Measurements from ENCODE around the gene IGF2BP1.
"Not testable (repeated sequence)": the region's sequence is repeated elsewhere in the genome, so short reads cannot be mapped to it uniquely, and the experiment has no call there.

The IGF2BP1 gene

DNA sequence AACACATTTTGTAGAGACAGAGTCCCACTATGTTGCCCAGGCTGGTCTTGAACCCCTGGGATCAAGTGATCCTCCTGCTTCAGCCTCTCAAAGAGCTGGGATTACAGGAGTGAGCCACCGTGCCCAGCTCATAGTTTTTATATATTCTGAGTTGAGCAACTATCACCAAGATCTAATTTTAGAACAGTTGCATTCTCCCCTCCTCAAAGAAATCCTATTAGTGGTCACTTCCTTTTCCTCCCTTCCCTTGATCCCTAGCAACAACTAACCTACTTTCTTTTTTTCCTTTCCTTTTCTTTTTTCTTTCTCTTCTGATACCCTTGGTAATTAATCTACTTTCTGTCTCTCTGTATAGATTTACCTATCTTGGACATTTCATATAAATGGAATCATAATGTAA lies 73.9 kb downstream of the IGF2BP1 start:
- DNase-seq (ENCODE audit: low read depth): no peak
- TF ChIP-seq, protein P1, sequence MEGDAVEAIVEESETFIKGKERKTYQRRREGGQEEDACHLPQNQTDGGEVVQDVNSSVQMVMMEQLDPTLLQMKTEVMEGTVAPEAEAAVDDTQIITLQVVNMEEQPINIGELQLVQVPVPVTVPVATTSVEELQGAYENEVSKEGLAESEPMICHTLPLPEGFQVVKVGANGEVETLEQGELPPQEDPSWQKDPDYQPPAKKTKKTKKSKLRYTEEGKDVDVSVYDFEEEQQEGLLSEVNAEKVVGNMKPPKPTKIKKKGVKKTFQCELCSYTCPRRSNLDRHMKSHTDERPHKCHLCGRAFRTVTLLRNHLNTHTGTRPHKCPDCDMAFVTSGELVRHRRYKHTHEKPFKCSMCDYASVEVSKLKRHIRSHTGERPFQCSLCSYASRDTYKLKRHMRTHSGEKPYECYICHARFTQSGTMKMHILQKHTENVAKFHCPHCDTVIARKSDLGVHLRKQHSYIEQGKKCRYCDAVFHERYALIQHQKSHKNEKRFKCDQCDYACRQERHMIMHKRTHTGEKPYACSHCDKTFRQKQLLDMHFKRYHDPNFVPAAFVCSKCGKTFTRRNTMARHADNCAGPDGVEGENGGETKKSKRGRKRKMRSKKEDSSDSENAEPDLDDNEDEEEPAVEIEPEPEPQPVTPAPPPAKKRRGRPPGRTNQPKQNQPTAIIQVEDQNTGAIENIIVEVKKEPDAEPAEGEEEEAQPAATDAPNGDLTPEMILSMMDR (IDR thresholded peaks at IDR 0.05; ENCODE audit: insufficient read depth, low read depth, low read length, missing control alignments): no peak
- no peak overlapping the region for H3K4me3 ChIP-seq (ENCODE audit: low read length)

DNA sequence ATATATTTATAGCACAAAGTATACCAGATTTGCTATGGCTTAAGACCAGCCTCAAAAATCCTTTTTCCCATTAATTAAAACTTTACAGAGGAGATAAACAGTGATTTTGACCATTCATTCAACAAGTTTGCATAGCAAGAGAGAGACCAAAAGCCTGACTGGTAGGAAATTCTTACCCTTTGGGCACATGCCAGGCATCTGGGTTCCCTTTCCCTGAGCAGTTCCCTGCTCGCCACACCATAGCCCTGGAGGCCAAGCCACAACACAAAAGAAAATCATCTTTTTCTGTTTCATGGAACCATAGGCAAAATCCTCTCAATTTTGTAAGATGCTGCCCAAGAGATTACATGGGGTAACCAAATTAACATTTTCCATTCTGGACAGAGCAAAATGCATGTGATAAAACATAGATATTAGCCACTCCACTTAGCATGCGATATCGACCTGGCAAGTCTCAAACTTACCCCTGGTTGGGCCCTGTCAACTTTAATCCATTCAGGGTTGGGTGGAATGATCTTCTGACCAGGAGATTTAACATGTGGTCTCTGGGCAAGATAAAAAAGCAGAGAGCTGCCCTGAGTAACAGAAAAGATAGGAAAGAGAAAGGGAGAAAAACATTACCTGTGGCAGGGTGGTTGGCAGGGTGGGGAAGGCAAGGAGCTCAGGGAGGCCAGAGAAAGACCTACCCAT lies 77.8 kb downstream of the IGF2BP1 start:
- TF ChIP-seq, protein P1 (IDR thresholded peaks at IDR 0.05; ENCODE audit: insufficient read depth, low read depth, low read length, missing control alignments): no peak
- H3K4me3 ChIP-seq (ENCODE audit: low read length): no peak overlapping the region
- no peak for DNase-seq (ENCODE audit: low read depth)

DNA sequence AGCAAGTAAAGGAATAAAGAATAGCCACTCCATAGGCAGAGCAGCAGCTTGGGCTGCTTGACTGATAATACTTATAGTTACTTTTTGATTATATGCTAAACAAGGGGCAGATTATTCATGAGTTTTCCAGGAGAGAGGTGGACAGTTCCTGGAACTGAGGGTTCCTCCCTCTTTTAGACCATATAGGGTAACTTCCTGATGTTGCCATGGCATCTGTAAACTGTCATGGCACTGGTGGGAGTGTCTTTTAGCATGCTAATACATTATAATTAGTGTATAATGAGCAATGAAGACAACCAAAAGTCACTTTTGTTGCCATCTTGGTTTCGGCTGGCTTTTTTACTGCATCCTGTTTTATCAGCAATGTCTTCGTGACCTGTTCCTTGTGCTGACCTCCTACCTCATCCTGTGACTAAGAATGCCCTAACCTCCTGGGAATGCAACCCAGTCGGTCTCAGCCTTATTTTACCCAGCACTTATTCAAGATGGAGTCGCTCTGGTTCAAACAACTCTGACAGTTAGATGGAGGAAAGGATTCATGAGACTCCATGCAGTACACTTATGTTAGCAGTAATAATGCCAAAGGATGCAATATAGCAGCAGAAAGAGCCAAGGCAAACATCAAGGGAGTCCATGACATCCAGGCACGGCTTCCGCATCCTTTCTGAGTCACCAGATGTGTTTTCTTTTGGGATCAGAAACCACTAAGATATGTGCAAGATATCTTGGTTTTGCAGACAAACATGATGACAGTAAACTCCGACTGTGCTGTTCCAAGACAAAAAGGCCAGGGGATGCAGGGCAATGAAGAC lies 79.6 kb downstream of the IGF2BP1 start:
- H3K4me3 ChIP-seq (ENCODE audit: low read length): no peak overlapping the region
- TF ChIP-seq, protein P1 (IDR thresholded peaks at IDR 0.05; ENCODE audit: insufficient read depth, low read depth, low read length, missing control alignments): no peak
- peak; percentile 55 for DNase-seq (ENCODE audit: low read depth)

DNA sequence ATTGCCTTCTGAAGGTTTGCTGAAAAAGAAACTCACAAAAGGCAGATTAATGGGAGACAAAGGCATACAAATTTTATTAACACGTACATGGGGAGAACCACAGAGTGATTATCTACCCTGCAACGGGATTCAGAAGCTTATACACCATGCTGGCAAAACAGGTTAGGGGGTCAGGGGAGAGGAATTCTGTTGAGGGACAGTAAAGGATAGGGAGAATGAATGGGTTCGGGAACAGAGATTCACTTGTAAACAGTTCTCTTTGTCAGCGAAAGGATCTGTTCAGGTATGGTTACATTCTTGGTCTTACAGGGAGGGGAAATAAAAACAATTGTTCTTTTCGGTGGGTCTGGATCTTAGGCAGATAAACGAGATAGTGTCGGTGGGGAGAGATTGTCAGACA lies 81.1 kb downstream of the IGF2BP1 start:
- DNase-seq (ENCODE audit: low read depth): no peak
- TF ChIP-seq, protein P1 (IDR thresholded peaks at IDR 0.05; ENCODE audit: insufficient read depth, low read depth, low read length, missing control alignments): no peak
- no peak overlapping the region for H3K4me3 ChIP-seq (ENCODE audit: low read length)

DNA sequence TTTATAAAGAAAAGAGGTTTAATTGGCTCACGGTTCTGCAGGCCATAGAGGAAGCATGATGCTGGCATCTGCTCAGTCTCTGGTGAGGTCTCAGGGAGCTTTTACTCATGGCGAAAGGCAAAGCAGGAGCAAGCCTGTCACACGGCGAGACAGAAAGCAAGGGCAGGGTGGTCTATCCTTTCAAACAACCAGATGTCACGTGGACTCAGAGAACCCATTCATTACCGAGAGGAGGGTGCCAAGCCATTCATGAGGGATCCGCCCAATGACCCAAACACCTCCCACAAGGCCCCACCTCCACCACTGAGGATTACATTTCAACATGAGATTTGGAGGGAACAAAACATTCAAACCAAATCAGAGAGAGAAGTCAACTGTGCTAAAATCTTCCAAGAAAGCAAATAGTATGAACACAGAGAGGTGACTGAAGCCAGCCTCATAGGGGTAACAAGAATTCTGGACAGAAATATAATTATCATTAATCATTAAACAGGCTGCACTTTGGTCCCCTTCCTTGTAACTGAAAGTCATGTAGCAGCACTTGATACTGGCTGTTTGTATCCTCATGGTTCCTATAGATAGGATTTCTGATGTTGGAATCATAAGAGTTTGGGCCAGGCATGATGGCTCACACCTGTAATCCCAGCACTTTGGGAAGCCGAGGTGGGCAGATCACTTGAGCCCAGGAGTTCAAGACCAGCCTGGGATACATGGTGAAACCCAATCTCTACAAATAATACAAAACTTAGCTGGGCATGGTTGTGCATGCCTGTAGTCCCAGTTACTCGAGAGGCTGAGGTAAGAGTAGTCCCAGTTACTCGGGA lies 82.9 kb downstream of the IGF2BP1 start:
- DNase-seq (ENCODE audit: low read depth): no peak
- TF ChIP-seq, protein P1 (IDR thresholded peaks at IDR 0.05; ENCODE audit: insufficient read depth, low read depth, low read length, missing control alignments): no peak
- H3K4me3 ChIP-seq (ENCODE audit: low read length): no peak overlapping the region

- no peak for DNase-seq (ENCODE audit: low read depth)
- TF ChIP-seq, protein P1 (IDR thresholded peaks at IDR 0.05; ENCODE audit: insufficient read depth, low read depth, low read length, missing control alignments): no peak
Observed at GRCh38 chr17:49082231-49082630, 85.0 kb downstream of the IGF2BP1 start.

GRCh38 chr17:49085046-49085445 lies 87.9 kb downstream of the IGF2BP1 start:
- H3K4me3 ChIP-seq (ENCODE audit: low read length); DNase-seq (ENCODE audit: low read depth): not testable (repeated sequence)

More at GRCh38 chr17:49082231-49082630, 85.0 kb downstream of the IGF2BP1 start:
- no peak overlapping the region for H3K4me3 ChIP-seq (ENCODE audit: low read length)
